H9 (cell line): ENCODE data around the gene PPP1R13L. TPM values are rescaled to one million over a fixed set of nuclear protein-coding genes. Genes with fewer than 3 reads are reported as not detected.

Source experiments
- DNase-seq: peaks from one replicate; pipeline ENCODE4 v3.0.0-alpha.2; 2017
- H2AFZ ChIP-seq: one replicate; pipeline ENCODE4 v1.6.1; 2013; ENCODE audit warnings: mild to moderate bottlenecking, low read length, control low read depth, moderate library complexity
- H2AK5ac ChIP-seq: 2 replicates; pipeline ENCODE4 v1.6.1; 2013; ENCODE audit warnings: low read length, control low read depth, mixed read lengths; ENCODE audit not compliant: insufficient read length
- H2BK120ac ChIP-seq: one replicate; pipeline ENCODE4 v1.6.1; 2013; ENCODE audit warnings: low read depth, mild to moderate bottlenecking, low read length, control low read depth, inconsistent platforms; ENCODE audit not compliant: poor library complexity, severe bottlenecking
- H2BK12ac ChIP-seq: 2 replicates; pipeline ENCODE4 v1.6.1; 2013; ENCODE audit warnings: low read length, control low read depth, mixed read lengths, low read depth; ENCODE audit not compliant: insufficient read length
- H2BK15ac ChIP-seq: 2 replicates; pipeline ENCODE4 v1.6.1; 2013; ENCODE audit warnings: low read depth, low read length, control low read depth
- H2BK20ac ChIP-seq: one replicate; pipeline ENCODE4 v1.6.1; 2013; ENCODE audit warnings: low read depth, mild to moderate bottlenecking, low read length, control low read depth, inconsistent platforms; ENCODE audit not compliant: poor library complexity, severe bottlenecking
- H2BK5ac ChIP-seq: 2 replicates; pipeline ENCODE4 v1.6.1; 2013; ENCODE audit warnings: low read length, control low read depth, mixed read lengths; ENCODE audit not compliant: insufficient read length
- H3K14ac ChIP-seq: 2 replicates; pipeline ENCODE4 v1.6.1; 2013; ENCODE audit warnings: low read length, control low read depth; ENCODE audit not compliant: insufficient read depth
- H3K18ac ChIP-seq: 2 replicates; pipeline ENCODE4 v1.6.1; 2013; ENCODE audit warnings: low read depth, mild to moderate bottlenecking, mixed read lengths, low read length, control low read depth; ENCODE audit not compliant: insufficient read length
- H3K23ac ChIP-seq: 2 replicates; pipeline ENCODE4 v1.6.1; 2013; ENCODE audit warnings: low read length, control low read depth, mixed read lengths, low read depth; ENCODE audit not compliant: insufficient read length
- H3K23me2 ChIP-seq: 2 replicates; pipeline ENCODE4 v1.6.1; 2013; ENCODE audit warnings: low read depth, mild to moderate bottlenecking, mixed read lengths, low read length, control low read depth; ENCODE audit not compliant: insufficient read length, poor library complexity, severe bottlenecking
- H3K27ac ChIP-seq: 2 replicates; pipeline ENCODE4 v1.5.1; 2013; ENCODE audit warnings: low read length, control low read depth, mixed read lengths, low read depth; ENCODE audit not compliant: insufficient read length
- H3K27me3 ChIP-seq: 2 replicates; pipeline ENCODE4 v1.6.1; 2013; ENCODE audit warnings: low read length, control low read depth, inconsistent platforms; ENCODE audit not compliant: insufficient read depth
- H3K4ac ChIP-seq: 2 replicates; pipeline ENCODE4 v1.6.1; 2013; ENCODE audit warnings: low read depth, mild to moderate bottlenecking, control low read depth, inconsistent platforms, low read length, moderate library complexity
- H3K4me1 ChIP-seq: 2 replicates; pipeline ENCODE4 v1.6.1; 2013; ENCODE audit warnings: low read length, control low read depth, inconsistent platforms; ENCODE audit not compliant: insufficient read depth
- H3K4me2 ChIP-seq: 2 replicates; pipeline ENCODE4 v1.6.1; 2013; ENCODE audit warnings: low read length, control low read depth, mixed read lengths; ENCODE audit not compliant: insufficient read length, insufficient read depth
- H3K56ac ChIP-seq: 2 replicates; pipeline ENCODE4 v1.6.1; 2013; ENCODE audit warnings: low read depth, mild to moderate bottlenecking, mixed read lengths, low read length, control low read depth; ENCODE audit not compliant: insufficient read length
- H3K79me1 ChIP-seq: 2 replicates; pipeline ENCODE4 v1.6.1; 2013; ENCODE audit warnings: low read depth, mild to moderate bottlenecking, moderate library complexity, low read length, control low read depth, inconsistent platforms; ENCODE audit not compliant: insufficient read depth, poor library complexity, severe bottlenecking
- H3K79me2 ChIP-seq: 2 replicates; pipeline ENCODE4 v1.6.1; 2013; ENCODE audit warnings: low read length, control low read depth, inconsistent platforms; ENCODE audit not compliant: insufficient read depth
- H3K9ac ChIP-seq: 2 replicates; pipeline ENCODE4 v1.6.1; 2013; ENCODE audit warnings: low read length, control low read depth, mixed read lengths; ENCODE audit not compliant: insufficient read length; ENCODE audit errors: extremely low read depth
- H3K9me3 ChIP-seq: one replicate; pipeline ENCODE4 v1.6.1; 2013; ENCODE audit warnings: low read depth, low read length, inconsistent platforms; ENCODE audit not compliant: control insufficient read depth
- H3T11ph ChIP-seq: one replicate; pipeline ENCODE4 v1.6.1; 2013; ENCODE audit warnings: mild to moderate bottlenecking, low read length, control low read depth, inconsistent platforms
- H4K20me1 ChIP-seq: one replicate; pipeline ENCODE4 v1.6.1; 2013; ENCODE audit not compliant: control insufficient read depth, insufficient read length, insufficient read depth
- H4K5ac ChIP-seq: 2 replicates; pipeline ENCODE4 v1.6.1; 2013; ENCODE audit warnings: low read depth, mild to moderate bottlenecking, mixed read lengths, low read length, control low read depth; ENCODE audit not compliant: insufficient read length
- H4K8ac ChIP-seq: replicated peaks from 2 replicates; pipeline ENCODE4 v1.6.1; 2013; ENCODE audit warnings: low read length, control low read depth, mixed read lengths, low read depth; ENCODE audit not compliant: insufficient read length
- H4K91ac ChIP-seq: 2 replicates; pipeline ENCODE4 v1.6.1; 2013; ENCODE audit warnings: low read depth, mild to moderate bottlenecking, moderate library complexity, mixed read lengths, low read length, control low read depth; ENCODE audit not compliant: insufficient read length
- H3K27ac Mint-ChIP-seq, 3 experiments: 2 replicates in 2 of 3; 3 replicates in 1 of 3; pipeline ENCODE4 v1.8.0; 2020 to 2021; ENCODE audit warnings: mixed read lengths in 3 of 3, mild to moderate bottlenecking in 1 of 3, moderate library complexity in 1 of 3
- H3K27me3 Mint-ChIP-seq: 2 replicates; pipeline ENCODE4 v1.8.0; 2021; ENCODE audit warnings: low read depth, mild to moderate bottlenecking, moderate library complexity, mixed read lengths
- H3K36me3 Mint-ChIP-seq, 3 experiments: 2 replicates in 2 of 3; 3 replicates in 1 of 3; pipeline ENCODE4 v1.8.0; 2020 to 2021; ENCODE audit warnings: low read depth in 3 of 3, mixed read lengths in 3 of 3; ENCODE audit not compliant: insufficient read depth in 1 of 3
- H3K4me1 Mint-ChIP-seq, 2 experiments: 2 replicates each; pipeline ENCODE4 v1.8.0; 2020; ENCODE audit warnings: mixed read lengths in 2 of 2
- H3K4me3 Mint-ChIP-seq, 2 experiments: 2 replicates in 1 of 2; 3 replicates in 1 of 2; pipeline ENCODE4 v1.8.0; 2020 to 2021; ENCODE audit warnings: mild to moderate bottlenecking in 2 of 2, mixed read lengths in 2 of 2, moderate library complexity in 1 of 2
- H3K9me3 Mint-ChIP-seq, 2 experiments: 2 replicates in 1 of 2; 3 replicates in 1 of 2; pipeline ENCODE4 v1.8.0; 2020; ENCODE audit warnings: mild to moderate bottlenecking in 2 of 2, mixed read lengths in 2 of 2, moderate library complexity in 1 of 2
- WGBS: extraction: QIAGEN DNeasy Blood & Tissue Kit; methylation state at CpG from one replicate; pipeline ENCODE4 v1.1.7; 2013; ENCODE audit warnings: missing lambda C conversion rate, low lambda C conversion rate, mixed read lengths; ENCODE audit not compliant: insufficient read length; ENCODE audit errors: extremely low coverage; 5-methylcytosine and 5-hydroxymethylcytosine counted together
- total RNA-seq: library from RNA; stranded (reverse); gene quantifications from 2 replicates; pipeline ENCODE4 v1.2.1, GENCODE V29; 2021
- TF ChIP-seq, protein P1 (sequence below): fragments of 200-600 bp; sonication (generic); conservative IDR thresholded peaks from 3 replicates; pipeline ENCODE4 v1.8.0; 2021; ENCODE audit warnings: antibody characterized with exemption, mild to moderate bottlenecking

The PPP1R13L gene
- total RNA-seq, 1 experiment from 2014 or later = 42.6 TPM

DNA sequence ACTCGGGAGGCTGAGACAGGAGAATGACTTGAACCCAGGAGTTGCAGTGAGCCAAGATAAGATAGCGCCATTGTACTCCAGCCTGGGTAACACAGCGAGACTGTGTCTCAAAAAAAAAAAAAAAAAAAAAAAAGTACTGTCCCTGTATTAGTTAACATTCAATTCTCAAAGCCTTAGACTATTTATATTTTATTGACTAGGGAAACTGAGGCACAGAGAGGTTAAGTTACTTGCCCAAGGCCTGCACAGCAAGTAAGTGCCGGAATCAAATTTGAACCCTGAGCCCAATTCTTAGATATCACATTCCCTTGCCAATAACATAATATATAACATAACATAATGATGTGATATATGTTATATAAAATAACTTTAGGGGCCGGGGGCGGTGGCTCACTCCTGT, 65.2 kb downstream of the PPP1R13L start:
- H2BK120ac ChIP-seq = no peak overlapping the region

More for the DNA sequence above, 65.2 kb downstream of the PPP1R13L start:
- no peak overlapping the region for H3K18ac ChIP-seq
- H4K20me1 ChIP-seq = peaks cover 2% of the 10 kb centered on the region
- H2AFZ ChIP-seq = no peak overlapping the region
- no peak overlapping the region for H4K8ac ChIP-seq
- Mint-ChIP-seq H3K4me1 (peaks cover 3 to 11% of the 10 kb centered on the region in 2 experiments; a peak in 3 of 4 replicates), H3K9me3 (no peaks in the 10 kb centered on the region; a peak in 2 of 5 replicates), H3K27me3 (peaks cover 28% of the 10 kb centered on the region), H3K4me3 (no peak overlapping the region), H3K36me3 (no peaks in the 10 kb centered on the region), H3K27ac (no peak overlapping the region)
- no peak overlapping the region for H3K4me2 ChIP-seq
- H3K14ac ChIP-seq = no peak overlapping the region
- DNase-seq = no peak
- no peak overlapping the region for H3K4ac ChIP-seq
- no peak overlapping the region for H3K23ac ChIP-seq
- H3K4me1 ChIP-seq = 0 out of 2 replicates have a peak, but pooled peaks cover 2% of the 10 kb centered on the region
- H3K9me3 ChIP-seq = no peaks in the 10 kb centered on the region
- peaks cover 12% of the 10 kb centered on the region for H3K23me2 ChIP-seq
- no peak overlapping the region for H3K9ac ChIP-seq
- H2BK20ac ChIP-seq = no peak overlapping the region
- H2BK15ac ChIP-seq = no peak overlapping the region
- no peak overlapping the region for H4K91ac ChIP-seq
- H2BK5ac ChIP-seq = no peak overlapping the region
- H3K56ac ChIP-seq = no peak overlapping the region
- no peak overlapping the region for H2BK12ac ChIP-seq
- no peak overlapping the region for H3T11ph ChIP-seq
- no peaks in the 10 kb centered on the region for H3K79me1 ChIP-seq
- TF ChIP-seq, protein P1, sequence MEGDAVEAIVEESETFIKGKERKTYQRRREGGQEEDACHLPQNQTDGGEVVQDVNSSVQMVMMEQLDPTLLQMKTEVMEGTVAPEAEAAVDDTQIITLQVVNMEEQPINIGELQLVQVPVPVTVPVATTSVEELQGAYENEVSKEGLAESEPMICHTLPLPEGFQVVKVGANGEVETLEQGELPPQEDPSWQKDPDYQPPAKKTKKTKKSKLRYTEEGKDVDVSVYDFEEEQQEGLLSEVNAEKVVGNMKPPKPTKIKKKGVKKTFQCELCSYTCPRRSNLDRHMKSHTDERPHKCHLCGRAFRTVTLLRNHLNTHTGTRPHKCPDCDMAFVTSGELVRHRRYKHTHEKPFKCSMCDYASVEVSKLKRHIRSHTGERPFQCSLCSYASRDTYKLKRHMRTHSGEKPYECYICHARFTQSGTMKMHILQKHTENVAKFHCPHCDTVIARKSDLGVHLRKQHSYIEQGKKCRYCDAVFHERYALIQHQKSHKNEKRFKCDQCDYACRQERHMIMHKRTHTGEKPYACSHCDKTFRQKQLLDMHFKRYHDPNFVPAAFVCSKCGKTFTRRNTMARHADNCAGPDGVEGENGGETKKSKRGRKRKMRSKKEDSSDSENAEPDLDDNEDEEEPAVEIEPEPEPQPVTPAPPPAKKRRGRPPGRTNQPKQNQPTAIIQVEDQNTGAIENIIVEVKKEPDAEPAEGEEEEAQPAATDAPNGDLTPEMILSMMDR = no peak
- WGBS = no CpG with 5 or more reads among the region's 6 CpGs
- H3K27ac ChIP-seq = no peak overlapping the region
- no peak overlapping the region for H4K5ac ChIP-seq
- no peaks in the 10 kb centered on the region for H3K79me2 ChIP-seq
- peaks cover 4% of the 10 kb centered on the region for H3K27me3 ChIP-seq
- H2AK5ac ChIP-seq = no peak overlapping the region
